Kidney (tissue), 14 donors: Measurements from ENCODE around the gene LHPP. TPM values are rescaled to one million over a fixed set of nuclear protein-coding genes. Genes with fewer than 3 reads are reported as not detected.
A peak's percentile ranks its signal among the peaks of the same experiment; 100 is the strongest.

Experiments used
- DNase-seq, 5 donors: peaks; one replicate each; pipeline ENCODE4 v3.0.0-alpha.2; 2013 to 2020
- FAIRE-seq: peaks from 2 replicates; lab custom pipeline; 2012; peaks lifted over from hg19 to GRCh38; lab: Jason Lieb, UNC
- H3K27ac ChIP-seq, 2 donors: one replicate each; pipeline ENCODE4 v1.7.0; 2013; ENCODE audit warnings: low read depth in 2 of 2, low read length in 2 of 2, inconsistent platforms in 1 of 2
- H3K27me3 ChIP-seq: one replicate; pipeline ENCODE4 v1.7.1; 2013; ENCODE audit warnings: low read length, inconsistent platforms; ENCODE audit not compliant: control insufficient read depth, insufficient read depth
- H3K36me3 ChIP-seq, 3 donors: one replicate each; pipeline versions ENCODE4 v1.7.0 to v1.7.1; 2013; ENCODE audit warnings: low read length in 3 of 3, control low read depth in 1 of 3, inconsistent platforms in 1 of 3; ENCODE audit not compliant: insufficient read depth in 3 of 3, control insufficient read depth in 2 of 3
- H3K4me1 ChIP-seq, 3 donors: one replicate each; pipeline versions ENCODE4 v1.7.0 to v1.7.1; 2013; ENCODE audit warnings: low read length in 3 of 3, inconsistent platforms in 1 of 3, low read depth in 1 of 3; ENCODE audit not compliant: control insufficient read depth in 2 of 3, insufficient read depth in 2 of 3
- H3K4me3 ChIP-seq, 3 donors: one replicate each; pipeline versions ENCODE4 v1.7.0 to v1.8.1; 2013; ENCODE audit warnings: low read length in 3 of 3, control low read depth in 1 of 3, inconsistent platforms in 1 of 3
- H3K9ac ChIP-seq, 3 donors: one replicate each; pipeline versions ENCODE4 v1.7.0 to v1.7.1; 2013; ENCODE audit warnings: low read length in 3 of 3, control low read depth in 1 of 3, inconsistent platforms in 1 of 3
- H3K9me3 ChIP-seq, 3 donors: one replicate each; pipeline versions ENCODE4 v1.7.0 to v1.7.1; 2013; ENCODE audit warnings: low read length in 3 of 3, control low read depth in 1 of 3, inconsistent platforms in 1 of 3; ENCODE audit not compliant: control insufficient read depth in 2 of 3, insufficient read depth in 1 of 3
- intact Hi-C: fragments of 100-400 bp; cut with DNase I; formaldehyde crosslinking; loops from one replicate; pipeline ENCODE4 v1.11.1; 2022
- polyA plus RNA-seq: library from polyadenylated mRNA; stranded (reverse); fragments of 350-450 nt; fragmentation: Illumina TruSeq; extraction: RNeasy Lipid Tissue Mini Kit (QIAGEN cat#74804); gene quantifications from one replicate; pipeline ENCODE4 v1.2.3, GENCODE V29; 2014; ENCODE audit warnings: low read depth, low replicate concordance; ENCODE audit not compliant: insufficient read depth
- total RNA-seq: library from RNA; stranded (reverse); fragmentation: NEBNext Ultra II Directional; extraction: Animal tissue kit (Norgen Biotek cat#: 25700); gene quantifications from one replicate; pipeline ENCODE4 v1.2.1, GENCODE V29; 2021
- TF ChIP-seq, protein P1 (sequence below): IDR thresholded peaks from 3 replicates; pipeline ENCODE4 v1.5.1; 2012; ENCODE audit warnings: mild to moderate bottlenecking, moderate library complexity, borderline replicate concordance; ENCODE audit not compliant: insufficient read depth; ENCODE audit errors: extremely low read depth
- donor health status: control.
- donor health status: control.
- donor health status: control.
- donor health status: control.
- donor health status: control.
- donor health status: DM: yes; HTN: yes; CAD: no.
- donor health status: Normal renal cell carcinoma (clear cell type).

LHPP gene
- total and polyA plus RNA-seq, 2 donors from 2014 or later: 16.6 to 52.5 TPM

DNA sequence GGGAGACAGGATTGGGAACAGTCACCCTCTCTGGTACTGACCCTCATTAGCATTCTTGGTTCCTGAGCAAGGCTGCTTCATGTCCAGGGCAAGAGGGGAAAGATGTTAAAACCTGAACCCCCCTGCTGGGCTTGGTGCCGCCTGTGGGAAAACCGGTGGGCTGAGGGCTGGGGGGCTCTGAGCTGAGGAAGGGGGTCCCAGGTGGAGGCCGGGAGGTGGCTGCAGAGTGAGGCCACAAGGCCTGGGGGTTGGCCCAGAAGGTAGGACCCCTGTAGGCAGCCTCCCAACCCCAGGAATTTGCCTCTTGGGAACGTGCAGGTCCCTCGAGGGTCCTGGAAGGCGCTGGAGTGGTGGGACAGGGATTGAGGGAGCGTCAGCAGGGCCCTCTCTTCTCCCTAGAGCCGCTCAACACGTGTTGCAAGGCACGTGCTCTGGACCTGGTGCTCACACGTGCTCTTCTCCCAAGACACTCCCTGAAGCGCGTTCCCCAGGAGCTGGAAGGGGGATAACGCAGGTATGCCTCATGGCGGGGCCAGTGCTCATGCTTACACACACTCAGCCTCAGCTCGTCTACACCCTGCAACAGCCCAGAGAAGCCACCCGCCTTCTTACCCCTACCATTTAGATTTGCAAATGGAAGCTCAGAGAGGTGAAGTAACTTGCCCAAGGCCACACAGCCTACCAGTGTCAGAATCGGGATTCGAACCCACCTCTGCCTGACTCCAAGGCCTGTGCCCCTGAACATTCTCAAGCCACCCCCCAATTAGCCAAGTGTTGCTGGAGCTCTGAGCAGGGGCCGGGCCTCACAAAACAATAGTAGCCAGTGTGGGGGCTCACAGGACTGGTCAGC lies 64.4 kb downstream of the LHPP start:
- H3K36me3 ChIP-seq: no peaks in the 10 kb centered on the region
- FAIRE-seq: no peak
- H3K4me3 ChIP-seq: no peak overlapping the region
- intact Hi-C loops: no loop called here
- no peak overlapping the region for H3K9ac ChIP-seq
- no peak overlapping the region for H3K27ac ChIP-seq
- peaks cover 0 to 8% (median 8%) of the 10 kb centered on the region in 3 donors for H3K4me1 ChIP-seq
- H3K9me3 ChIP-seq: no peaks in the 10 kb centered on the region
- peak in 1 of 5 donors; percentile 61 for DNase-seq
- H3K27me3 ChIP-seq: no peaks in the 10 kb centered on the region
- TF ChIP-seq, protein P1, sequence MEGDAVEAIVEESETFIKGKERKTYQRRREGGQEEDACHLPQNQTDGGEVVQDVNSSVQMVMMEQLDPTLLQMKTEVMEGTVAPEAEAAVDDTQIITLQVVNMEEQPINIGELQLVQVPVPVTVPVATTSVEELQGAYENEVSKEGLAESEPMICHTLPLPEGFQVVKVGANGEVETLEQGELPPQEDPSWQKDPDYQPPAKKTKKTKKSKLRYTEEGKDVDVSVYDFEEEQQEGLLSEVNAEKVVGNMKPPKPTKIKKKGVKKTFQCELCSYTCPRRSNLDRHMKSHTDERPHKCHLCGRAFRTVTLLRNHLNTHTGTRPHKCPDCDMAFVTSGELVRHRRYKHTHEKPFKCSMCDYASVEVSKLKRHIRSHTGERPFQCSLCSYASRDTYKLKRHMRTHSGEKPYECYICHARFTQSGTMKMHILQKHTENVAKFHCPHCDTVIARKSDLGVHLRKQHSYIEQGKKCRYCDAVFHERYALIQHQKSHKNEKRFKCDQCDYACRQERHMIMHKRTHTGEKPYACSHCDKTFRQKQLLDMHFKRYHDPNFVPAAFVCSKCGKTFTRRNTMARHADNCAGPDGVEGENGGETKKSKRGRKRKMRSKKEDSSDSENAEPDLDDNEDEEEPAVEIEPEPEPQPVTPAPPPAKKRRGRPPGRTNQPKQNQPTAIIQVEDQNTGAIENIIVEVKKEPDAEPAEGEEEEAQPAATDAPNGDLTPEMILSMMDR: no peak

DNA sequence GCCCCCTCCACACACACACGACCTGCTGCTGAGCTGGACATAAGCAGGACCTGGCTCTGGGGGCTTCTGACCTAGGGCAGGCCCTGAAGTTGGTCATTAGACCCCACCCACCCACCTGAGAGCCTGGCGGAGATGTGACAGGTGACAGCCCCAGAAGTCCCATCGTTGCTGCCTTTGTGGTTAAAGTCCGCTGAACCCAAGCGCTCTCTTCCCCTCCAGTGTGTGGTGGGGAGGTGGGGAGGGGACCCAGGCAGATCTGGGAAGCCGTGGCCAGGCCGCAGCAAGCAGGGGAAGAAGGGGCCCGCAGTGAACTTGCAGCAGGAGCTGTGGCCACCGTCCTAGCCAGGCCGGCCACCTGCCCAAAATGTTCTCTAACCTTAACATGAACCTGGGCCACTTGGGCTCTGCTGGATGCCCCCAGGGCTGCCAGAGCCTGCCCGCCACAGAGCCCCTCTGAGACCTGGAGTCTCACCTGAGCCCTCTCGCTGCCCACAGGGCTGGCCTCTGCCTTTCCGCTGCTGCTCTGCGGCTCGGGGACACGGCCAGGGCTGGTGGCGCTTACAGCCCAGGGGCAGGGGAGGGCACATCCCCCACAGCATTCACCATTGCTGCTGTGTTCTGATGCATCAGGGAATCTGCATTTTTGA lies 65.1 kb downstream of the LHPP start:
- H3K4me3 ChIP-seq: no peak overlapping the region
- FAIRE-seq: no peak
- H3K4me1 ChIP-seq: peaks cover 0 to 8% (median 8%) of the 10 kb centered on the region in 3 donors
- H3K9ac ChIP-seq: no peak overlapping the region
- H3K27ac ChIP-seq: no peak overlapping the region
- intact Hi-C loops: no loop called here
- no peaks in the 10 kb centered on the region for H3K27me3 ChIP-seq
- peak in 1 of 5 donors; percentile 61 for DNase-seq
- TF ChIP-seq, protein P1: no peak
- H3K36me3 ChIP-seq: no peaks in the 10 kb centered on the region
- no peaks in the 10 kb centered on the region for H3K9me3 ChIP-seq

DNA sequence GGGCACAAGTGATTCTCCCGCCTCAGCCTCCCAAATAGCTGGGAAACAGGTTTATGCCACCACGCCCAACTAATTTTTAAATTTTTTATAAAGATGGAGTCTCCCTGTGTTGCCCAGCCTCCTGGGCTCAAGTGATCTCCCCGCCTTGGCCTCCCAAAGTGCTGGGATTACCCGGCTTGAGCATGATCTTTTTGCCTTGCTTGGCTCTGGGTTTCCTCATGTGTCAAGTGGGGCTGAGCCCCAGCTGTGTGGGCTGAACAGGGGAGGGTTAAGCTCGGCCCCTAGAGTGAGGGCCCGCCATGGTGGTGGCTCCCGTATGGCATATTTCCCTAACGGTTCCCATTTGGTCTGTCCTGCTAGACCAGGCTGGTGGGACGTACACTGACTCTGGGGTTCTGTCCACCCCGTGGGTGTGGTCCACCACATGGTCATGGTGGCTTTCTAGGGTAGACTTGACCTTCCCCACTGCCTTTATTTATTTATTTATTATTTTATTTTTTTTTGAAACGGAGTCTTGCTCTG lies 66.3 kb downstream of the LHPP start:
- Histone ChIP-seq H3K4me1 (peaks cover 0 to 8% (median 4%) of the 10 kb centered on the region in 3 donors), H3K9ac (no peak overlapping the region), H3K27me3 (no peaks in the 10 kb centered on the region), H3K9me3 (no peaks in the 10 kb centered on the region), H3K27ac (no peak overlapping the region), H3K36me3 (peaks cover 0 to 3% (median 0%) of the 10 kb centered on the region in 3 donors), H3K4me3 (no peak overlapping the region)
- peak in 1 of 5 donors; percentile 51 for DNase-seq
- intact Hi-C loops: no loop called here
- TF ChIP-seq, protein P1: no peak
- no peak for FAIRE-seq
